ENCODE results near the gene ATF7.
A peak's percentile ranks its signal among the peaks of the same experiment; 100 is the strongest.
"Not testable (repeated sequence)": the region's sequence is repeated elsewhere in the genome, so short reads cannot be mapped to it uniquely, and the experiment has no call there.

The ATF7 gene

DNA sequence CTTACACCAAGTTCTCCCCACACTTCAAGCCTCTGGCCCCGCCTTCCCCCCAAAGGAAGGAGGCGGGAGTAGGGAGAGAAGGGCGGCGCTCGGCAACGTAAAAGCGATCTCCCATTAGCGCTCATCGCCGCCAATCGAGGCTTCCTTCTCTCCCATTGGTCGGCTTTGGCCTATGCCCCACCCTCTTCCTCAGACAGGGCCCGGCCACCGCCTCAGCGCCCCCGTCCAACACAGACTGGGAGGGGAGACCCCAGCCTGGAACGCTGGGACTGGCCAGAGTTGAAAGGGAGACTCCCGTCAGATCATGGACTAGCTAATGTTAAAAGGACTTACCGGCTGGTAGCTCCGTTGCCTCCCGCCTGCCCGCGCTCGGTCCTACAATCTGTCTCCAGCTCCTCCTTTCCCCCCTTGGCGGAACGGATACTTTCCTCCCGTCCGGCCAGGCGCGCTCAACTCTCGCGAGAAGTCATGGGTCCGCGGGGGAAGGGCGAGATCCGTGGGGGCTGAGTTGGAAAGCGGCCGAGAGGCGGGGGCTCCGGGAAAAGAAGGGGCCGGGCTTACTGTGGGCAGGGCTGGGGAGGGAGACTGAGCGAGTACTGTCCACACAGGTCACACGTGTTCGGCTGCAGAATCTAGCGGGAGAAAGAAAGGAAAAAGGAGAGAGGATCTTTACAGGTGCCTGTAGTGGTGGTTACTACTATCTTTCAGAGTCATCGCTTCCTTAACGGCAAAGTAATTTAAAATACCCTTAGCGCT lies at the start of gene ATF7:
Gene ATF7 (minus strand): TSS at position 437 of the 756 bp plus-strand sequence. CDS start 25,382 bp downstream, outside the sequence.
- DNase-seq, result peak; percentile 98

DNA sequence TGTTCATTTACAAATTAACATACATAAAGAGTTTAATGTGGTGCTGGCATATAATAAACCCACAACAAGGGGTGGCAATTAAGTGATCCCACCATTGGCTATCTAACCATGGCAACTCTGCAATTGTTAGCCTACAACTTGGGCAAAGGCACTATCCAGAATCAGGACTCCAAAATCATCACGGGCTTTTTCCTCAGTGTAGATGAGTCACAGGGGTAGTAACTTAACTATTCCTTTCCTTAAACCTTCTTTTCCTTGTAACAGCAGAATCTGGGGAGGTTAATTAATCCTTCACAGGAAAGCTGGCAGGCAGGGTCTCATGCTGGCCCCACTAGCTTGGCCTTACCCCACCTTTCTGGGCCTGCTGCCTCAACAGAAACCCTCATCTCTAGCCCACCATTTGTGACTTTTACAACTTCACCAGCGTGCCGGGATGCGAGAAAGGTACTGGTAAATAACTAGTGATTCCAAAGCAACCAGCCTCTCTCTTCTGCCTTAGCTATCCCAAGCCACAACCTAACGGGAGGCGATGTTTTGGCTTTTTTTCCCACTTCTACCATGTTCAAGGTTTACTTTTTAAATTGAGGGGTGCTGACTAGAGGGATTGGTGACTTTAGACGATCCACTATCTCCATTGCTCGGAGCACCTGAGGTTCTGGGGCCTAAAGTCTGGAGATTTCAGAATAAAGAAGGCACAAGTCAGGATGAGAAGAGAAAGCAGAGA lies 49.0 kb upstream of the ATF7 start:
- DNase-seq, result no peak

DNA sequence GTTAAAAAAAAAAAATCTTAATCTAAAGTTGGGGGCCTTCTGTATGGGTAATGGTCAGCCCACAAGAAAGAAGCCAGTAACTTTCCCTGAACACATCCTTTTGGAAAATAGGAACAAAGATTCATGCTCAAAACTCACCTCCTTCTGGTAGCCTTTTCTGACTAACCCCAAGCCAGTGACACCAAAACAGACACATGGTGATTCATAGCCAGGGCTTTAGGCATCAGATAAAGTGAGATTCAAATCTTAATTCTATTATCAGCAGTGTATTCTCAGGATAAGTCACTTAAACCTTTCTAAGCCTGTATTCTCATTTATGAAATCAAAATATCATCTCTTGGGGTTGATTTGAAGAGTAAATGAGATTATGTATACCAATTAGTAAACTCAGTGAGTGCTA lies 44.8 kb upstream of the ATF7 start:
- no peak for DNase-seq

DNA sequence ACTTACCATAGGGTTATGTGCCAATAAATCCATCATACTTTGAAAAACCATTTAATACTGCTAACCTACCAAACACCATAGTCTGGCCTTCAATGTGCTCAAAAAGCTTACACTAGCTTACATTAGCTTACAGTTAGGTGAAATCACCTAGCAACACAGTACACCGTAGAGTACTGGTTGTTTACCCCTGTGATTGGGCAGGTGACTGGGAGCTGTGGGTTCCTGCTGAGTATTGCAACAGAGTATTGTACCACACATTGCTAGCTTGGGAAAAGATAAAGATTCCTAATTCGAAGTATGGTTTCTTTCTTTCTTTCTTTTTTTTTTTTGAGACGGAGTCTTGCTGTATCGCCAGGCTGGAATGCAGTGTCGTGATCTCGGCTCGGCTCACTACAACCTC lies 44.1 kb upstream of the ATF7 start:
- no peak for DNase-seq

DNA sequence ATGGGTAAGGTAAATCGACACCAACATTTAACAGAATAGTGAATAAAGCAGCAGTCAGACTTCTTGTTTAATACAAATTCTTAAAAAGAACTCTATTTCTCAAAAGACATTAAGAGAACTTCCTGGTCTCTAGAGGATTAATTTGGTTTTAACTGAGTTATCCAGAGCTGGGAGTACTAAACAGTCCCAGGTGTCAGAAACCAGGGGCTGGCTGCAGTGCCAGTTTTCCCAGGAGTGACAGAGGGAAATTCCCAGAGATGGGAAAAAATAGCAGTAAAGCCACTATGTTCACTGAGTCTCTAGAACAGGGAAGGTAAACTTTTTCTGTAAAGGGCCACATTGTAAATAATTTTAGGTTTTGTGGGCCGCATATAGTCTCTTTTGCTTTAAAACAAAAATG lies 40.9 kb upstream of the ATF7 start:
- no peak for DNase-seq

DNA sequence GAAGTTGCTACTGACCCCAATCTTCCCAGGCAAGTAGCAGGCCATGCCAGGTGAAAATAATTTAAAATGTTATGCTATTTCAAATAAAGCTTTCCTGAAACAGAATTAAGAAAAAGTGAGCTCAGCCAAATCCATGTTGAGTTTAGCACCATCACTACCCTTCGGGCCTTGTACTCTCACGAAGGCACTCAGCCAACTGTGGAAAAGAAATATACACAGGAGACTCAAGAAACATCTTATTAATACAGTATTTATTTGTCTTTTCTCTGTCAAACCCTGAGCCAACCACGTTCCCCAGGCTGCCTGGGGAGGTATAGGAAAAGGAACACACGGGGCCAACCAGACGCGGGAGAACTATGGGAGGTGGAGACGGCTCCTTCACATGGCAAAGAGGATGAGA lies 38.8 kb upstream of the ATF7 start:
- no peak for DNase-seq

DNA sequence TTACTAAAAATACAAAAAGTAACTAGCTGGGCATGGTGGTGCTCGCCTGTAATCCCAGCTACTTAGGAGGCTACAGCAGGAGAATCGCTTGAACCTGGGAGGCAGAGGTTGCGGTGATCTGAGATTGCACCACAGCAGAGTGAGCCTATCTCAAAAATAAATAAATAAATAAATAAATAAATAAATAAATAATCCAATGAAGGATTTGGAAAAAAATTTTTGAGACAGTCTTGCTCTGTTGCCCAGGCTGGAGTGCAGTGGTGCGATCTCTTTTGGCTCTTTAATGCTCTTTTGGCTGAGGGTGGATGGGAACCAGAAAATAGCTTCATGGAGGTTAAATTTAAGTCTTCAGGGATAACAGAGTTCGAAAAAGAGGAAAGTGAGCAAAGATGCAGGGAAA lies 38.0 kb upstream of the ATF7 start:
- DNase-seq, result no peak

DNA sequence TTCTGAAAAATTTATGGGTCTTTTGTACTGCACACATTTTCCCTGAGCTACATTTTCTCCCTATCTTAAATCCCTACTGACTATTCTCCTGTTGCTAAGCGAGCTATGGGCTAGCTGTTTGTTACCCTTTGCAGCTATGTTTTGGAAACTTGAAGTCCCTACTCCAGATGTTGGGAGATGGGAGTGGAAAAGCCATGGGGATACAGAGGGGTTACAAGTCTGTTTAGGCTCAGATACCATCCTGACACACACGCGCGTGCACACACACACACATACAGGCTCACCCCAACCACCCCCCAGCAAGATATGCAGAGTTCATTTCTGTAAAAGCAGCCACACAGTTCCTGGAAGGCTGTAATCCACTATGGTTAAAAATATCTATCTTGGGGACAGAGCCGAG lies 33.9 kb upstream of the ATF7 start:
- DNase-seq, result no peak

DNA sequence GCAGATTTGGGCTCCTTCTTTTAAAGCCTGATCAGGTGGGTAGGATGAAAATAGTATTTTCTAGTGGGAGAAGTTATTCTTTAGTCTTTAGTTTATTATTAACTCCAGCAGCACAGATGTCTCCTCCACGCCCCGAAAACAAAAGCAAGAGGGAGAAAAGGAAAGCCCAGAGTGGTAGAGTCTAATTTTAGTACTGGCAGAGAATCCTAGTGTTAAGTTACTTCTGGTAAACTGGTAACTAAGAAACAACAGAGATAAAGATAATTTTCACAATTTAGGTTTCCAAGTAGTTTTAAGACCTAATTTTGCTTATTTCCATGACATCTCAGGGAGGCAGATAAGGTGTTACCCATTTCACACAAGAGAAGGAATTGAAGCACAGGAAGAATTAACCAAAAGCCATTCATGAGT lies 33.4 kb upstream of the ATF7 start:
- DNase-seq, result no peak

DNA sequence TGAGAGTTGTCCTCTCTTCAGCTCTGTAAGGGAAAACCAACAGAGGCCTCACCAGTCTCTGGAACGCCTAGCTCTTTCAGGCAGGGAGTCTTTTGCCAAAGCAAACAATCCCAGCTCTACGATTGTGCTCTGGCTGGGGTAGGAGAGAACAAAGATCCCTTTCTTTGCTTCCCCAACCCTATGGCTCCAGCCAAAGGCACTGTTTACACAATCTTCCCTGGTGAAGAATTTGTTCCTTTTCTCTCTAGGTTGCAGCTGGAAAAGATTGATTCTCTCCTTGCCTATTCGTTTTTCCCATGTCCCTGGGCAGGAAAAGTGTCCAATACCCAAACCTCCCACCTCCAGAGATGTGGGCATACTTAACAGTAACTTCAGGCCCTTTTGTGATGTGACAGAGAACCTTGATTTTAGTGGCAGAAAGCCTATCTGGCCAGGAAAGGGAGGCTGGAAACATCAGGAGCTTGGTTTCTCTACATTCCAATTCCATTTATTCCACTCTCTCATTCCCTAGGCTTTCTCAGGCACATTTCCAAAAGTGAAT lies 32.9 kb upstream of the ATF7 start:
- DNase-seq, result peak; percentile 88

DNA sequence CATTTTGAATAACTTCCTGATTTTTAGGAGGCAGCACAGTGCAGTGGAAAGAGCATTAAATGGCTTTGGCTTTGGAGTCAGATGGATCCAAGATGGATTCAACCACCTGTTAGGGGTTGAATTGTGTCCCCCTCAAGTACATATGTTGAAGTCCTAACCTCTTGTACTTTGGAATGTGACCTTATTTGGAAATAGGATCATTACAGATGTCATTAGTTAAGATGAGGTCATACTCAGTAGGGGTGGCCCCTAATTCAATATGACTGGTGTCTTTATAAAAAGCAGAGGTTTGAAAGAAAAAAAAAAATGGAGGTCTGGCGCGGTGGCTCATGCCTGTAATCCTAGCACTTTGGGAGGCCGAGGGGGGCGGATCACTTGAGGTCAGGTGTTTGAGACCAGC lies 30.9 kb upstream of the ATF7 start:
- no peak for DNase-seq

DNA sequence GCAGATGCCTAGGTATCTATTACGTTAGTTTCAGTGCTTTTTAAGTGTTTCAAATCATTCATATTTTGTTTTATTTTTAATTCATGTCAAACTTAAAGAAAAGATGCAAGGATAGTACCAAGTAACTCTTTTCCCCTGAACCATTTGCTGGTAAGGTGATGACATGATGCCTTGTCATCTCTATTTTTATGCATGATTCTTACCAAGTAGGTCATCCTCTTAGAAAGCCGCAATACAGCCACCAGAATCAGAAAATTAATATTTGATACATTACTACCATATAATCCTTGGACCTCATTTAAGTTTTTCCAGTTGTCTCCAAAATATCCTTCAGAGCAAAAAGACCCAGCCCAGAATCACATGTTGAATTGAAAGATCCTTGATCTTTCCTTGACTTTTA lies 27.4 kb upstream of the ATF7 start:
- no peak for DNase-seq

DNA sequence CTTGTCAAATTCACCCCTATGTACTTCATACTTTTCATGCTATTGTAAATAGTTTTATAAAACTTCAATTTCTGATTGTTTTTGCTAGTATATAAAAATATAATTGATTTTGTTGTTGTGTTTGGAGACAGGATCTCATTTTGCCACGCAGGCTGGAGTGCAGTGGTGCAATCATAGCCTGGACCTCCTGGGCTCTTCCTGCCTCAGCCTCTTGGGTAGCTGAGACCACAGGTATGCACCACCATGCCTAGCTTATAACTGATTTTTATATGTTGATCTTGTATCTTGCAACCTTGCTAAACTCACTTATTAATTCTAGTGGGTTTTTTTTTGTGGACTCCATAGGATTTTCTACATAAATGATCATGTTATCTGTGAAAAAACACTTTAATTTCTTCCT lies 26.2 kb upstream of the ATF7 start:
- DNase-seq, result no peak

DNA sequence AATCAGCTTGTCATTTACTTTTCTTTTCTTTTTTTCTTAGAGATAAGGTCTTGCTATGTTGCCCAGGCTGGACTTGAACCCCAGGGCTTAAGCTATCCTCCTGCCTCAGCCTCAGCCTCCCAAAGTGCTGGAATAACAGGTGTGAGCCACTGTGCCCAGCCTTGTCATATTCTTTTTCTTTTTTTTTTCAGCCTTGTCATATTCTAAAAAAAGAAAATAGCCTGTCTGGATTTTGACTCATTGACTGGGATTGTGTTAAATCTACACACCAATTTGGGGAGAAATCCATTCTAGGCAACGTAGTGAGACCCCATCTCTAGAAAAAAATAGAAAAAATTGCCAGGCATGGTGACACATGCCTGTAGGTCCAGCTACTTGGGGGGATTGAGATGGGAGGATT lies 25.6 kb upstream of the ATF7 start:
- DNase-seq, result no peak

DNA sequence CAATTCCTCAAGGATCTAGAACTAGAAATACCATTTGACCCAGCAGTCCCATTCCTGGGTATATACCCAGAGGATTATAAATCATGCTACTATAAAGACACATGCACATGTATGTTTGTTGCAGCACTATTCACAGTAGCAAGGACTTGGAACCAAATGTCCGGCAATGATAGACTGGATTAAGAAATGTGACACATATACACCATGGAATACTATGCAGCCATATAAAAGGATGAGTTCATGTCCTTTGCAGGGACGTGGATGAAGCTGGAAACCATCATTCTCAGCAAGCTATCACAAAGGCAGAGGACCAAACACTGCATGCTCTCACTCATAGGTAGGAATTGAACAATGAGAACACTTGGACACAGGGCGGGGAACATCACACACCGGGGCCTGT lies 20.1 kb upstream of the ATF7 start:
- DNase-seq, result not testable (repeated sequence)

DNA sequence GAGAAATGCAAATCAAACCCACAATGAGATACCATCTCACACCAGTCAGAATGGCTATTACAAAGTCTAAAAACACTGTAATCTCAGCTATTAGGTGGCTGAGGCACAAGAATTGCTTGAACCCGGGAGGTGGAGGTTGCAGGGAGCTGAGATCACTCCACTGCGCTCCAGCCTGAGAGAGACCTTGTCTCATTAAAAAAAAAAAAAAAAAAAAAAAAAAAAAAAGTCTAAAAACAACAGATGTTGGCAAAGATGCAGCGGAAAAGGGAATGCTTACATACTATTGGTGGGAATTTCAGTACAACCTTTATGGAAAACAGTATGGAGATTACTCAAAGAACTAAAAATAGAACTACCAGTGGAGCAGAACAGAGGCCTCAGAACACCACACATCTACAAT lies 19.0 kb upstream of the ATF7 start:
- no peak for DNase-seq

DNA sequence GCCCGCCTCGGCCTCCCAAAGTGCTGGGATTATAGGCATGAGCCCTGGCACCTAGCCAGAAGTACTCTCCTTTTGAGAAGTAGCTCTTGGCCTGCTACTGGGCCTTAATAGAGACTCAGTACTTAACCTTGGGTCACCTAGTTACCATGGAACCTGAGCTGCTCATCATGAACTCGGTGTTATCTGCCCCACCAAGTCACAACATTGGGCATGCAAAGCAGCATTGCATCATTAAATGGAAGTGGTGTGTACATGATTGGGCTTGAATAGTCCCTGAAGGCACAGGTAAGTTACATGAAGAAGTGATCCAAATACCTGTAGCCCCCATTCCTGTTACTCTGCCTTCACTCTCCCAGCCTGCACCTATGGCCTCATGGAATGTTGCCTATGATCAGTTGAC lies 18.0 kb upstream of the ATF7 start:
- no peak for DNase-seq

DNA sequence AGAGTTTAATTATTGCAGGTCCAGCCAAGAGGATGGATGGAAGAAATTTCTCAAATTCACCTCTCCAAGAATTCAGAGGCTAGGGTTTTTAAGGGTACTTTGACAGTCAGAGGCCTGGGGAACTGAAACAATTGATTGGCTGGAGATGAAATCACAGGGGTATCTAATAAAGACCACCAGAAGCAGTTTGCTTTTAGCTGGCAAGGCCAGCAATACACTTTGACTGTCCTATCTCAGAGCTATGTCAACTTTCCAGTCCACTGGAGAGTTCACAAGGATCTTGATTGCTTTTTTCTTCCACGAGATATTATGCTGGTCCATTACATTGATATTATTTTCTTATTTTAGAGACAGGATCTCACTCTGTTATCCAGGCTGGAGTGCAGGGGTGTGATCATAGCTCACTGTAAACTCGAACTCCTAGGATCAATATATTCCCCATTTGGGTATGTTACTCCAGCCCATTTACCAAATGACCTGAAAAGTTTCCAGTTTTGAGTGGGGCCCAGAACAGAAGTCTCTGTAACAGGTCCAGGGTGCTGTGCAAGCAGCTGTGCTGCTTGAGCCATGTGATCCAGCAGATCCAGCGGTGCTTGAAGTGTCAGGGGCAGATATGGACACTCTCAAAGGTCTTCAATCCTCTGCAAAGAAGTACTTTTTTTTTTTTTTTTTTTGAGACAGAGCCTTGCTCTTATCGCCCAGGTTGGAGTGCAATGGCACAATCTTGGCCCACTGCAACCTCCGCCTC lies 17.2 kb upstream of the ATF7 start:
- no peak for DNase-seq

DNA sequence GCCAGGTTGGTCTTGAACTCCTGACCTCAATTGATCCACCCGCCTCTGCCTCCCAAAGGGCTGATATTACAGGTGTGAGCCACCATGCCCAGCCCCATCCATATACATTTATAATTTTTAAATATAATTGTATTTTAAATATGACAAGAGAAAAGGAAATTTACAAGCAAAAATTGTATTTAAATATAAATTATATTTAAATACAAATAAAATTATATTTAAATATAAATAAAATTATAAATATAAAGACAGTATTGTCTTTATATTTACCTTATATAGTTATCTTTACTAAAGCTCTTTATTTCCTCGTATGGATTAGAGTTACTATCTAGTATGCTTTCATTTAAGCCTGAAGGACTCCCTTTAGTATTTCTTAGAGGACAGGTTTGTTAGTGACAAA lies 11.9 kb upstream of the ATF7 start:
- DNase-seq, result no peak

DNA sequence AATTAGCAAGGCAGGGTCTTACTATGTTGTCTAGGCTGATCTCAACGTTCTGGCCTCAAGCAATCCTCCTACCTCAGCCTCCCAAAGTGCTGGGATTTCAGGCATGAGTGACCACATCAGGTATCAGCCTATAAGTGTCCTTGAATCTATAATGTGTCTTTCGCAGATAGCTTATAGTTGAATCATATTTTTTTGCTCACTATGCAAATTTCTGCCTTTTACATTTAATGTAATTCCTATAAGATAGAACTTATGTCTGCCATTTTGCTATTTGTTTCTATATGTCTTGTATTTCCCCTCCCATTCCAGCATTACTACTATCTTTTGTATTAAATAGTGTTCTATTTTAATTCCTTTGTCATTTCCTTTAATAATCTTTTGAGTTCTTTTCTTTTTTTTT lies 10.5 kb upstream of the ATF7 start:
- DNase-seq, result no peak

DNA sequence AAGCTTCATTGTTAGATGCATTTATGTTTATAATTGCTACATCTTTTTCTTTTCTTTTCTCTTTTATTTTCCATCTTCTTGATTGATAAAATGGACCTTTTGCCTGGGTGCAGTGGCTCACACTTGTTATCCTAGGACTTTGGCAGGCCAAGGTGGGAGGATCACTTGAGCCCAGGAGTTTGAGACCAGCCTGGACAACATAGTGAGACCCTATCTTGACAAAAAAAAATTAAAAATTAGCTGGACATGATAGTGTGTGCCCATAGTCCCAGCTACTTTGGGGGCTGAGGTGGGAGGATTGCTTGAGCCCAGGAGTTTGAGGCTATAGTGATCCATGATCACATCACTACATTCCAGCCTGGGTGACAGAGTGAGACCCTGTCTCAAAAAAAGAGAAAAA lies 9.5 kb upstream of the ATF7 start:
- DNase-seq, result not testable (repeated sequence)

DNA sequence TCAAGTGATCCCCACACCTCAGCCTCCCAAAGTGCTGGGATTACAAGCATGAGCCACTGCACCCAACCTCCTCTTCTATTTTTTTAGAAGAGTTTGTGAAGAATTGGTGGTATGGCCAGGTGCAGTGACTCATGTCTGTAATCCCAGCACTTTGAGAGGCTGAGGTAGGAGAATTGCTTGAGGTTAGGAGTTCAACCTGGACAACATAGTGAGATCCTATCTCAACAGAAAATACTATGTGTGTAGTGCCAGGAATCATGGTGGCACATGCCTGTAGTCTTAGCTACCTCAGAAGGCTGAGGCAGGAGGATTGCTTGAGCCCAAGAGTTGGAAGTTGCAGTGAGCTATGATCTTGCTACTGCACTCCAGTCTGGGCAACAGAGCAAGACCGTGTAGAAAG lies 5.5 kb upstream of the ATF7 start:
- no peak for DNase-seq

DNA sequence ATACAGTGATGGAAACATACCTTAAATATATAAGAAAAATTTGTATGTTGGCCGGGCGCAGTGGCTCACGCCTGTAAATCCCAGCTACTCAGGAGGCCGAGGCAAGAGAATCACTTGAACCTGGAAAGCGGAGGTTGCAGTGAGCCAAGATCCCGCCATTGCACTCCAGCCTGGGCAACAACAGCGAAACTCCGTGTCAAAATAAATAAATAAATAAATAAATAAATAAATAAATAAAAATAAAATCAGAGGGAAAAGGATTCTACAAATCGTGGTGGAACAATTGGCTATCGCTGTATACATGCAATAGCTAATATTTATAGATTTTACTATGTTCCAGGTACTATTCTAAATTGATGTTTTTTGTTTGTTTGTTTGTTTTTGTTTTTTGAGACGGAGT lies 1.7 kb upstream of the ATF7 start:
- DNase-seq, result no peak

DNA sequence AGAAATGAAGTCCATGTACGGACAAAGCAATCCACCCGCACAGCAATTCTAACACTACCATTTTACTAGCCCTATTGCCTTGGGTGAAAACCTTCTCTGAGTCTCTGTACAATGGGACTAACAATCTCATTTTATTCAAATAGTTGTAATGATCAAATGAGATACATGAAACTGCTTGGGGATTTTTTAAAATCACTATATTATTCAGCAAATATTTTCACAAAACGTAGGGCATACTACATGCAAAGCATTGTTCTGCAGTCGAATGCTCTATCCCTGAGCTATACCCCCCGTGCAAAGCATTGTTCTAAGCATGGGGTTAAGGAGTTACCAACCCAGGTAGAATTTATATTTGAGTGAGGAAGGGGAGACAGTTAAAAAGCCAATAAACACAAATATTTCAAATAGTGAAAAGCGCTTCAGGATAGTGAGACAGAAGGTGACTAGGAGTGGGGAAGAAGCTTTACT lies 554 bp upstream of the ATF7 start:
- no peak for DNase-seq
